GM12878 (cell line): ENCODE measurements around the gene SCARB2.

ENCODE experiments used
- BRCA1 ChIP-seq: IDR thresholded peaks from 2 replicates; pipeline ENCODE4 v1.6.1; 2011; ENCODE audit warnings: low read depth, low read length, improper control_type of control experiment
- CTCF ChIP-seq, 3 experiments: IDR thresholded peaks in 2 of 3; conservative IDR thresholded peaks in 1 of 3; 2 replicates each; pipeline ENCODE4 v1.5.1; 2011; ENCODE audit warnings: low read depth in 3 of 3, low read length in 3 of 3, mild to moderate bottlenecking in 3 of 3, control low read depth in 2 of 3, moderate library complexity in 2 of 3, inconsistent platforms in 1 of 3, mixed read lengths in 1 of 3; ENCODE audit not compliant: control insufficient read depth in 2 of 3, insufficient read depth in 1 of 3; ENCODE audit errors: extremely low read depth in 1 of 3
- MAX ChIP-seq: IDR thresholded peaks from 2 replicates; pipeline ENCODE4 v1.6.1; 2012; ENCODE audit warnings: low read depth, low read length, improper control_type of control experiment
- NKRF ChIP-seq: fragments of 450-650 bp; conservative IDR thresholded peaks from 2 replicates; pipeline ENCODE4 v1.6.1; 2017; ENCODE audit warnings: mild to moderate bottlenecking, moderate library complexity
- POLR2A ChIP-seq: IDR thresholded peaks from 2 replicates; pipeline ENCODE4 v1.6.1; 2011; ENCODE audit warnings: low read depth, mild to moderate bottlenecking, low read length
- REST ChIP-seq: IDR thresholded peaks from 2 replicates; pipeline ENCODE4 v1.6.1; 2012; ENCODE audit warnings: mild to moderate bottlenecking, low read depth, low read length
- SMC3 ChIP-seq: IDR thresholded peaks from 2 replicates; pipeline ENCODE4 v1.6.1; 2011; ENCODE audit warnings: low read length, improper control_type of control experiment, borderline replicate concordance
- TARDBP ChIP-seq: IDR thresholded peaks from 2 replicates; pipeline ENCODE4 v1.6.1; 2016; ENCODE audit warnings: borderline replicate concordance
- USF2 ChIP-seq: IDR thresholded peaks from 2 replicates; pipeline ENCODE4 v1.6.1; 2011; ENCODE audit warnings: low read depth, low read length, improper control_type of control experiment, borderline replicate concordance
- ZNF24 ChIP-seq: fragments of 450-650 bp; IDR thresholded peaks from 2 replicates; pipeline ENCODE4 v1.6.1; 2017; ENCODE audit warnings: antibody characterized with exemption, mild to moderate bottlenecking
- ZNF592 ChIP-seq: fragments of 450-650 bp; IDR thresholded peaks from 2 replicates; pipeline ENCODE4 v1.6.1; 2017; ENCODE audit warnings: mild to moderate bottlenecking, moderate library complexity

- TF ChIP-seq ZNF592: no peak
- no peak for TF ChIP-seq MAX
- TF ChIP-seq NKRF: no peak
- TF ChIP-seq POLR2A: no peak
- no peak for TF ChIP-seq USF2
- TF ChIP-seq REST: no peak
- TF ChIP-seq SMC3: no peak
- TF ChIP-seq CTCF (IDR thresholded peaks at IDR 0.05 in 2 of 3, conservative IDR thresholded peaks at IDR 0.05 in 1 of 3; ENCODE audit: control insufficient read depth in 2 of 3, extremely low read depth in 1 of 3, insufficient read depth in 1 of 3, low read depth in 3 of 3, low read length in 3 of 3): no peak
- no peak for TF ChIP-seq TARDBP
- TF ChIP-seq BRCA1: no peak
- no peak for TF ChIP-seq ZNF24
These were observed 21.0 kb upstream of the SCARB2 start for GRCh38 chr4:76234679-76235044.
